ENCODE data around the gene CFB. TPM values are rescaled to one million over a fixed set of nuclear protein-coding genes. Genes with fewer than 3 reads are reported as not detected.
A peak's percentile ranks its signal among the peaks of the same experiment; 100 is the strongest.

Gene CFB
- total and polyA plus RNA-seq, 9 of the 15 experiments (the other 6 are each of a cell fraction or from before 2014, with no cell fraction given), result 0.08 to 0.91 (median 0.22) TPM; not detected in 4

GRCh38 chr6:31948753-31949413, 3.0 kb downstream of the CFB start (continued):
- TF ChIP-seq KLF6 (CRISPR knock-in tag; IDR thresholded peaks at IDR 0.05; ENCODE audit: borderline replicate concordance) (no peak), KLF16 (IDR thresholded peaks at IDR 0.05) (no peak), NFIC (IDR thresholded peaks at IDR 0.05) (peak; percentile 45; the same call in 1 of the 2 replicates), HEY1 (CRISPR knock-in tag; IDR thresholded peaks at IDR 0.05; ENCODE audit: borderline replicate concordance) (no peak), E2F8 (IDR thresholded peaks at IDR 0.05; ENCODE audit: low read depth, partially characterized antibody) (no peak), BACH1 (tag; IDR thresholded peaks at IDR 0.05) (0 out of 2 replicates have a peak, but pooled peaks have one; percentile 67), ILF3 (IDR thresholded peaks at IDR 0.05; ENCODE audit: borderline replicate concordance) (no peak), ZKSCAN1 (IDR thresholded peaks at IDR 0.05; ENCODE audit: low read depth, low read length) (no peak), TFE3 (CRISPR knock-in tag; IDR thresholded peaks at IDR 0.05) (no peak), USF2 (CRISPR knock-in tag; IDR thresholded peaks at IDR 0.05) (no peak), ZBTB8A (IDR thresholded peaks at IDR 0.05; ENCODE audit: partially characterized antibody) (no peak), ZNF280A (IDR thresholded peaks at IDR 0.05; ENCODE audit: low read depth, partially characterized antibody) (no peak), ZNF274 (IDR thresholded peaks at IDR 0.05; ENCODE audit: borderline replicate concordance, low read depth, low read length) (no peak), FOSL1 (tag; conservative IDR thresholded peaks at IDR 0.05) (peak; percentile 98), ZEB2 (IDR thresholded peaks at IDR 0.05) (0 out of 2 replicates have a peak, but pooled peaks have one; percentile 53), ARHGAP35 (IDR thresholded peaks at IDR 0.05; ENCODE audit: partially characterized antibody) (no peak), CBX3 (IDR thresholded peaks at IDR 0.05; ENCODE audit: borderline replicate concordance in 1 of 2, low read length in 2 of 2) (no peak; a peak in 1 of 3 replicates), KLF10 (CRISPR knock-in tag; IDR thresholded peaks at IDR 0.05) (no peak), C11orf30 (IDR thresholded peaks at IDR 0.05; ENCODE audit: low read depth) (peak; percentile 26; the same call in 1 of the 2 replicates), CREB3L1 (IDR thresholded peaks at IDR 0.05; ENCODE audit: borderline replicate concordance, low read depth) (peak; percentile 70; the same call in 1 of the 2 replicates)
